ENCODE measurements around the gene GKN2.
"Not testable (repeated sequence)": the region's sequence is repeated elsewhere in the genome, so short reads cannot be mapped to it uniquely, and the experiment has no call there.

The GKN2 gene

GRCh38 chr2:68908392-68908970 lies 44.2 kb downstream of the GKN2 start:
- DNase-seq (ENCODE audit: insufficient read length, low spot score) (peak; percentile 57), FAIRE-seq (peak; percentile 98)
- TF ChIP-seq POLR2A (IDR thresholded peaks at IDR 0.05; ENCODE audit: low read depth, low read length), result no peak

GRCh38 chr2:68907920-68908253 lies 44.8 kb downstream of the GKN2 start:
- no peak for TF ChIP-seq POLR2A (IDR thresholded peaks at IDR 0.05; ENCODE audit: low read depth, low read length)
- no peak for FAIRE-seq
- DNase-seq (ENCODE audit: insufficient read length, low spot score), result no peak

- no peak for TF ChIP-seq POLR2A (IDR thresholded peaks at IDR 0.05; ENCODE audit: low read depth, low read length)
- DNase-seq (ENCODE audit: insufficient read length, low spot score) (no peak), FAIRE-seq (peak; percentile 69)
Observed at GRCh38 chr2:68907232-68907919, 45.3 kb downstream of the GKN2 start.

- FAIRE-seq, result no peak
- DNase-seq (ENCODE audit: insufficient read length, low spot score), result no peak
Observed at GRCh38 chr2:68906716-68907115, 46.0 kb downstream of the GKN2 start.

GRCh38 chr2:68905116-68905515 lies 47.6 kb downstream of the GKN2 start:
- TF ChIP-seq POLR2A (IDR thresholded peaks at IDR 0.05; ENCODE audit: low read depth, low read length), result no peak
- no peak for FAIRE-seq
- no peak for DNase-seq (ENCODE audit: insufficient read length, low spot score)

More at GRCh38 chr2:68906716-68907115, 46.0 kb downstream of the GKN2 start:
- no peak for TF ChIP-seq POLR2A (IDR thresholded peaks at IDR 0.05; ENCODE audit: low read depth, low read length)

DNA sequence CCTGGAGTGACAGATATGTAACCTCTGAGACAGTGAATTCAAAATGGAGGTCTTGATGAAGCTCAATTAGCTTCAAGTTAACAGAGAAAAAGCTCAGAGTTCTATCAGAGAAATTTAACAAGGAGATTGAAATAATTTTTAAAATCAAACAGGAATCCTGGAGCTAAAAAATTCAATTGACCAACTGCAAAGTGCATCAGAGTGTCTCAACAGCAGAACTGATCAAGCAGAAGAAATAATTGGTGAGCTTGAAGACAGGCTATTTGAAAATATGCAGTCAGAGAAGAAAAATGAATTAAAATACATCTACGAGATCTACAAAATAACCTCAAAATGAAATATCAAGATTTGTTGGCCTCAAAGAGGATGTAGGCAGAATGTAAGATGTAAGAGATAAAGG lies 51.1 kb downstream of the GKN2 start:
- no peak for DNase-seq (ENCODE audit: insufficient read length, low spot score)
- FAIRE-seq, result no peak
- no peak for TF ChIP-seq POLR2A (IDR thresholded peaks at IDR 0.05; ENCODE audit: low read depth, low read length)

DNA sequence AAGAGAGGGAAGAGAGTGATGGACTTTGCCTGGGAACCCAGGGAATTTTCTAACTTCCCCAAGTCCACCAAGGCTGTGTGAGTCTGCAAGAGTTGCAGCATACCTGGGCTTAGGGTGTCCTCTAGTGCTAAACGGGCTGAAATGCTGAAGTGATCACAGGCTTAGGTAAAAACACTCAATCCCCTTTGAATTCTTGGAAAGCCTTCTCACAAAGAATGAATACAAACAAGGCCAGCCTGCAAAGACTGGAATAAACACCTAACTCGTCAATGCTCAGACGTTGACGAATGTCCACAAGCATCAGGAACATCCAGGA lies 51.5 kb downstream of the GKN2 start:
- DNase-seq (ENCODE audit: insufficient read length, low spot score), result no peak
- no peak for FAIRE-seq
- no peak for TF ChIP-seq POLR2A (IDR thresholded peaks at IDR 0.05; ENCODE audit: low read depth, low read length)

DNA sequence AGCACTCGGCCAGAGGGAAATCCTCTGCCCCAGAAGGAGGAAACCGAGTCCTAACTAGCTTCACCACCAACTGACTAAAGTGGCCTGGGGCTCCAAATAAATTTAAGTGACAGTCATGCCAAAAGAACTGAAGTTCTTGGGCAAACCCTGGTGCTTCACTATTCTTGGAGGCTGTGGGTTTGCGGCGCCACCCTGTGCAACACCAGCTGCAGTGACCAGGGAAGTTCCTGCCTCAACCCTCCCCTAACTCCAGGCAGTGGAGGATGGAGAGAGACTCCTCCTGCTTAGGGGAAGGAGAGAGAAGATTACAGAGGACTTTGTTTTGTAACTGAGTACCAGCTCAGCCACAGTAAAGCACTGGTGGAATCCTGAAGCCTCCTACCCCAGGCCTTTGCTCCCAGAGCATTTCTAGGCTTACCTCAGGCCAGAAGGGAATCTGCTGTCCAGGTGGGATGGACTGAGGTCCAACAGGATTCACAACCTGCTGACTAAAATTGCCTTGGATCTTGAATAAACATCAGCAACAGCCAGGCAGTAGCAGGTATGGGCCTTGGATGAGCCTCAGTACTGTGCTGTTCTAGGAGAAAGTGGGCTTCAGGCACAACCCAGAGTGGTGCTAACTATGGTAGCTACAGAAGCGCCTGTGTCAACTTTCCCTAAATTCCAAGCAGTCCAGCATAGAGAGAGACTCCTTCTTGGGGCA lies 52.0 kb downstream of the GKN2 start:
- DNase-seq (ENCODE audit: insufficient read length, low spot score), result no peak
- no peak for TF ChIP-seq POLR2A (IDR thresholded peaks at IDR 0.05; ENCODE audit: low read depth, low read length)
- FAIRE-seq, result no peak

DNA sequence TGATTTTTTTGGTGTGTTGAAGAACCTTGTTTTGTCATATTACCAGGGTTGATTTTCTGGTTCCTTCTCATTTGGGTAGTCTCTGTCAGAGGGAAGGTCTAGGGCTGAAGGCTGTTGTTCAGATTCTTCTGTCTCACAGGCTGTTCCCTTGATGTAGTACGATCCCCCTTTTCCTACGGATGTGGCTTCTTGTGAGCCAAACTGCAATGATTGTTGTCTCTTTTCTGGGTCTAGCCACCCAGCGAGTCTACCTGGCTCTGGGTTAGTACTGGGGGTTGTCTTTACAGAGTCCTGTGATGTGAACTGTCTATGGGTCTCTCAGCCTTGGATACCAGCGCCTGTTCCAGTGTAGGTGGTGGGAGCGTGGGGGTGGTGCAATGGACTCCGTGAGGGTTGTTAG lies 56.7 kb downstream of the GKN2 start:
- not testable (repeated sequence) for DNase-seq (ENCODE audit: insufficient read length, low spot score); FAIRE-seq
